NCI-H82 treated with DMSO at 0.1 percent for 48 hours (cell line): ENCODE measurements around the gene PADI3.

ENCODE experiments used
- DNase-seq: peaks from one replicate; lab custom pipeline; 2025; ENCODE audit not compliant: unreplicated experiment; lab: John Stamatoyannopoulos, UW

The PADI3 gene

GRCh38 chr1:17328855-17329254 is 80.0 kb downstream of the PADI3 start:
- DNase-seq: no peak

GRCh38 chr1:17329610-17330009 is 80.7 kb downstream of the PADI3 start:
- no peak for DNase-seq

DNA sequence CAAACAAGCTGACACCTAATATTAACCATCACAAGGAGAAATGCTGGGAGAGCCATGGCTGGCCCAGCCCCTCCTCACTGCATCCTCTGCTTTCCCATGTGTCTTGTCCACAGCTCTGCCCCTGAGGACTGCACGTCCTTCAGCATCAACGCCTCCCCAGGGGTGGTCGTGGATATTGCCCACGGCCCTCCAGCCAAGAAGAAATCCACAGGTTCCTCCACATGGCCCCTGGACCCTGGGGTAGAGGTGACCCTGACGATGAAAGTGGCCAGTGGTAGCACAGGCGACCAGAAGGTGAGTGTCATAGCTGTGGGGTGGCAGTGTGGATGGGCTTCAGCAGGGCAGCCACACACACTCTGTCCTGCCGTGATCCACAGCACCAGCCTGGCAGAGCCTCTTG is 82.0 kb downstream of the PADI3 start:
- no peak for DNase-seq

GRCh38 chr1:17333081-17333480 is 84.2 kb downstream of the PADI3 start:
- DNase-seq: no peak
